HFF-Myc (cell line): Measurements from ENCODE around the gene RAP1B.

Source experiments
- DNase-seq: peaks from one replicate; pipeline ENCODE4 v3.0.0-alpha.2; 2011; ENCODE audit warnings: low read depth; ENCODE audit errors: extremely low read depth
- H3K4me3 ChIP-seq: replicated peaks from 2 replicates; pipeline ENCODE4 v1.5.1; 2011; ENCODE audit warnings: low read depth, mild to moderate bottlenecking, control low read depth, low read length
- CTCF ChIP-seq: IDR thresholded peaks from 2 replicates; pipeline ENCODE4 v1.5.1; 2012; ENCODE audit warnings: mild to moderate bottlenecking, low read depth, low read length, control low read depth; ENCODE audit errors: missing control alignments

The RAP1B gene

GRCh38 chr12:68665016-68665569 lies 54.4 kb downstream of the RAP1B start:
- H3K4me3 ChIP-seq, result no peak overlapping the region
- no peak for DNase-seq
- TF ChIP-seq CTCF, result no peak

GRCh38 chr12:68667291-68667690 lies 56.6 kb downstream of the RAP1B start:
- H3K4me3 ChIP-seq, result no peak overlapping the region
- no peak for DNase-seq
- TF ChIP-seq CTCF, result no peak

- TF ChIP-seq CTCF, result no peak
- H3K4me3 ChIP-seq, result no peak overlapping the region
- DNase-seq, result no peak
These were observed 57.2 kb downstream of the RAP1B start for GRCh38 chr12:68667896-68668295.

GRCh38 chr12:68671179-68671578 lies 60.5 kb downstream of the RAP1B start:
- no peak for TF ChIP-seq CTCF
- H3K4me3 ChIP-seq, result no peak overlapping the region
- DNase-seq, result no peak

GRCh38 chr12:68673788-68674187 lies 63.1 kb downstream of the RAP1B start:
- DNase-seq, result no peak
- H3K4me3 ChIP-seq, result no peak overlapping the region
- no peak for TF ChIP-seq CTCF

- no peak for DNase-seq
- no peak overlapping the region for H3K4me3 ChIP-seq
- no peak for TF ChIP-seq CTCF
These were observed 63.7 kb downstream of the RAP1B start for GRCh38 chr12:68674376-68674775.
